Right atrium auricular region (tissue), 2 donors: ENCODE results near the gene MSH5. TPM values are rescaled to one million over a fixed set of nuclear protein-coding genes. Genes with fewer than 3 reads are reported as not detected.

Experiments used
- DNase-seq: peaks from one replicate; pipeline ENCODE4 v3.0.0-alpha.2; 2019; ENCODE audit warnings: low spot score
- H3K27ac ChIP-seq, 2 donors: fragments of 200-600 bp; sonication (generic); 1 replicate in 1 of 2; 2 replicates in 1 of 2; pipeline ENCODE4 v1.5.1; 2016 to 2019
- H3K27me3 ChIP-seq, 2 donors: fragments of 200-600 bp; sonication (generic); one replicate each; pipeline versions ENCODE4 v1.5.1 to v1.6.0; 2017 to 2019
- H3K36me3 ChIP-seq: fragments of 200-600 bp; sonication (generic); one replicate; pipeline ENCODE4 v1.5.1; 2016
- H3K4me1 ChIP-seq, 2 donors: fragments of 200-600 bp; sonication (generic); one replicate each; pipeline versions ENCODE4 v1.5.1 to v1.6.0; 2017 to 2019
- H3K4me3 ChIP-seq, 2 donors: fragments of 200-600 bp; sonication (generic); 1 replicate in 1 of 2; 2 replicates in 1 of 2; pipeline ENCODE4 v1.5.1; 2017 to 2019; ENCODE audit warnings: mild to moderate bottlenecking in 1 of 2, moderate library complexity in 1 of 2
- H3K9me3 ChIP-seq, 2 donors: fragments of 200-600 bp; sonication (generic); one replicate each; pipeline ENCODE4 v1.5.1; 2019
- CTCF ChIP-seq, 2 donors: fragments of 200-600 bp; sonication (generic); IDR thresholded peaks; one replicate each; pipeline ENCODE4 v1.5.1; 2019; ENCODE audit warnings: antibody characterized with exemption in 2 of 2
- total RNA-seq, 2 donors: library from RNA; depleted of rRNA; stranded (reverse); fragments of >200 nt; gene quantifications; one replicate each; pipeline ENCODE4 v1.1.0, GENCODE V29; 2016

MSH5 gene
- total RNA-seq, 2 donors from 2014 or later: 0.37 to 0.98 TPM

- no peak overlapping the region for H3K27ac ChIP-seq
- no peaks in the 10 kb centered on the region for H3K27me3 ChIP-seq
- no peaks in the 10 kb centered on the region for H3K9me3 ChIP-seq
- no peak for DNase-seq
- no peak for TF ChIP-seq CTCF (IDR thresholded peaks at IDR 0.05)
- no peaks in the 10 kb centered on the region for H3K36me3 ChIP-seq
- no peaks in the 10 kb centered on the region for H3K4me1 ChIP-seq
- no peak overlapping the region for H3K4me3 ChIP-seq
Measured at GRCh38 chr6:31713991-31714684, 25.7 kb upstream of the MSH5 start.

GRCh38 chr6:31715022-31715958 lies 24.5 kb upstream of the MSH5 start, which contains the start of gene LY6G6D:
TSS of gene LY6G6D (plus strand) at chr6:31715348. CDS start at chr6:31715356, 8 bp downstream.
- Histone ChIP-seq H3K4me3 (no peak within 1 kb of the TSS), H3K4me1 (no peaks in the 10 kb centered on the region), H3K9me3 (no peaks in the 10 kb centered on the region), H3K36me3 (no peaks in the 10 kb centered on the region), H3K27ac (no peak within 1 kb of the TSS), H3K27me3 (no peaks in the 10 kb centered on the region)
- TF ChIP-seq CTCF (IDR thresholded peaks at IDR 0.05): no peak
- DNase-seq: no peak

- H3K27me3 ChIP-seq: no peaks in the 10 kb centered on the region
- H3K36me3 ChIP-seq: no peaks in the 10 kb centered on the region
- no peaks in the 10 kb centered on the region for H3K4me1 ChIP-seq
- H3K9me3 ChIP-seq: no peaks in the 10 kb centered on the region
- H3K27ac ChIP-seq: no peak overlapping the region
- no peak for TF ChIP-seq CTCF (IDR thresholded peaks at IDR 0.05)
- DNase-seq: no peak
- no peak overlapping the region for H3K4me3 ChIP-seq
Measured at GRCh38 chr6:31717499-31718222, 22.1 kb upstream of the MSH5 start.

- H3K9me3 ChIP-seq: no peaks in the 10 kb centered on the region
- no peaks in the 10 kb centered on the region for H3K27me3 ChIP-seq
- H3K36me3 ChIP-seq: no peaks in the 10 kb centered on the region
- no peak for DNase-seq
- no peaks in the 10 kb centered on the region for H3K4me1 ChIP-seq
- TF ChIP-seq CTCF (IDR thresholded peaks at IDR 0.05): no peak
- H3K27ac ChIP-seq: no peak overlapping the region
- H3K4me3 ChIP-seq: no peak overlapping the region
Measured at GRCh38 chr6:31718265-31718664, 21.5 kb upstream of the MSH5 start.

- TF ChIP-seq CTCF (IDR thresholded peaks at IDR 0.05): no peak
- Histone ChIP-seq H3K27me3 (no peaks in the 10 kb centered on the region), H3K4me1 (no peaks in the 10 kb centered on the region), H3K4me3 (no peak overlapping the region), H3K27ac (no peak overlapping the region), H3K9me3 (no peaks in the 10 kb centered on the region), H3K36me3 (no peaks in the 10 kb centered on the region)
- DNase-seq: no peak
Measured at GRCh38 chr6:31719001-31719400, 20.8 kb upstream of the MSH5 start.
